Fibroblast of lung (primary cell): ENCODE data around the gene SEC14L6. TPM values are rescaled to one million over a fixed set of nuclear protein-coding genes. Genes with fewer than 3 reads are reported as not detected.

Experiments
- DNase-seq, 2 donors: peaks; one replicate each; pipeline versions ENCODE4 v3.0.0 to v3.0.0-alpha.2; 2010; ENCODE audit warnings: low read depth in 2 of 2
- H2AFZ ChIP-seq: 2 replicates; pipeline ENCODE4 v1.5.1; 2012; ENCODE audit warnings: low read length, control low read depth, inconsistent platforms
- H3K27ac ChIP-seq: 2 replicates; pipeline ENCODE4 v1.5.1; 2011; ENCODE audit warnings: low read length, control low read depth; ENCODE audit not compliant: insufficient read depth
- H3K27me3 ChIP-seq: 2 replicates; pipeline ENCODE4 v1.5.1; 2011; ENCODE audit warnings: mild to moderate bottlenecking, low read length; ENCODE audit not compliant: control insufficient read depth, insufficient read depth
- H3K36me3 ChIP-seq: 2 replicates; pipeline ENCODE4 v1.5.1; 2011; ENCODE audit warnings: low read length; ENCODE audit not compliant: control insufficient read depth, insufficient read depth
- H3K4me1 ChIP-seq: 2 replicates; pipeline ENCODE4 v1.5.1; 2011; ENCODE audit warnings: low read length; ENCODE audit not compliant: control insufficient read depth, insufficient read depth; ENCODE audit errors: extremely low read depth
- H3K4me2 ChIP-seq: 2 replicates; pipeline ENCODE4 v1.5.1; 2011; ENCODE audit warnings: low read length, control low read depth; ENCODE audit not compliant: insufficient read depth; ENCODE audit errors: extremely low read depth
- H3K4me3 ChIP-seq, 4 experiments: fragments of 200-600 bp in 1 of 4; sonication (generic) in 1 of 4; replicated peaks in 1 of 4; 2 replicates each; pipeline ENCODE4 v1.5.1; 2011 to 2016; ENCODE audit warnings: low read length in 4 of 4, low read depth in 3 of 4, mild to moderate bottlenecking in 3 of 4, control low read depth in 2 of 4, inconsistent platforms in 1 of 4, mixed read lengths in 1 of 4; ENCODE audit not compliant: insufficient read depth in 1 of 4; ENCODE audit errors: control extremely low read depth in 1 of 4
- H3K79me2 ChIP-seq: 2 replicates; pipeline ENCODE4 v1.5.1; 2012; ENCODE audit warnings: mild to moderate bottlenecking, low read length, inconsistent platforms; ENCODE audit not compliant: control insufficient read depth, insufficient read depth
- H3K9ac ChIP-seq: 2 replicates; pipeline ENCODE4 v1.5.1; 2011; ENCODE audit warnings: mild to moderate bottlenecking, low read length, control low read depth; ENCODE audit not compliant: insufficient read depth
- H3K9me3 ChIP-seq: 2 replicates; pipeline ENCODE4 v1.5.1; 2012; ENCODE audit warnings: low read depth, low read length; ENCODE audit not compliant: control insufficient read depth, insufficient read depth
- H4K20me1 ChIP-seq: 2 replicates; pipeline ENCODE4 v1.5.1; 2011; ENCODE audit warnings: low read length; ENCODE audit not compliant: control insufficient read depth, insufficient read depth; ENCODE audit errors: extremely low read depth
- CTCF ChIP-seq, 2 donors: IDR thresholded peaks in 1 of 2; conservative IDR thresholded peaks in 1 of 2; 1 replicate in 1 of 2; 2 replicates in 1 of 2; pipeline ENCODE4 v1.5.1; 2011 to 2012; ENCODE audit warnings: low read length in 2 of 2, control low read depth in 1 of 2, inconsistent platforms in 1 of 2, low read depth in 1 of 2, mild to moderate bottlenecking in 1 of 2
- EZH2 ChIP-seq: IDR thresholded peaks from 2 replicates; pipeline ENCODE4 v1.5.1; 2012; ENCODE audit warnings: low read length, control low read depth, mild to moderate bottlenecking; ENCODE audit errors: missing control alignments
- polyA plus RNA-seq, 2 donors: library from polyadenylated mRNA; depleted of rRNA in 1 of 2; stranded (reverse) in 1 of 2; unstranded in 1 of 2; fragments of >200 nt; gene quantifications; 2 replicates each; pipeline ENCODE4 v1.2.1, GENCODE V29; 2011 to 2012; ENCODE audit warnings: missing spikeins in 1 of 2
- total RNA-seq: library from RNA; depleted of rRNA; stranded (reverse); fragments of >200 nt; gene quantifications from 2 replicates; pipeline ENCODE4 v1.2.1, GENCODE V29; 2014

Gene SEC14L6
- total and polyA plus RNA-seq, 2 donors (not counting 1 experiment from before 2014, with no cell fraction given), result 0.12 to 0.66 TPM

DNA sequence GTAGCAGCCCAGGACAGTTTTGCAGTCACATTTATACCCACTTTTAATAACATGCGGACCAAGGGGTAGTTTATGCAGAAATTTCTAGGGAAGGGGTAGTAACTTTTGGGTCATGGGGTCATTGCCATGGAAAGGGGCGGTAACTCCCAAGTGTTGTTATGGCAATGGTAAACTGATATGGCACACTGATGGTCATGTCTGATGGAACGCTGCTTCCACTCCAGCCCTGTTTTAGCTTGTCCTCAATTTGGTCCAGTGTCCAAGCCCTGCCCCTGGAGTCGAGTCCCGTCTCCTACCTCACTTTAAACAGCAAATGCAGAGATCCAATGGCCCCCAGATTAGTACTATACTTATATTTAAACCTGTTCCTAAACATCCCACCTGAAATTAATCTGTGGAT is 29.8 kb downstream of the SEC14L6 start:
- Histone ChIP-seq H3K9ac (no peak overlapping the region), H3K4me3 (no peak overlapping the region), H3K9me3 (no peaks in the 10 kb centered on the region), H2AFZ (no peak overlapping the region), H3K27me3 (peaks cover 3% of the 10 kb centered on the region), H3K4me2 (no peak overlapping the region), H3K27ac (no peak overlapping the region), H3K79me2 (no peaks in the 10 kb centered on the region), H3K36me3 (no peaks in the 10 kb centered on the region), H3K4me1 (no peaks in the 10 kb centered on the region), H4K20me1 (no peaks in the 10 kb centered on the region)
- TF ChIP-seq CTCF (conservative IDR thresholded peaks at IDR 0.05 in 1 of 2, IDR thresholded peaks at IDR 0.05 in 1 of 2; ENCODE audit: low read depth in 1 of 2, low read length in 2 of 2), result no peak
- no peak for TF ChIP-seq EZH2
- DNase-seq, result no peak

DNA sequence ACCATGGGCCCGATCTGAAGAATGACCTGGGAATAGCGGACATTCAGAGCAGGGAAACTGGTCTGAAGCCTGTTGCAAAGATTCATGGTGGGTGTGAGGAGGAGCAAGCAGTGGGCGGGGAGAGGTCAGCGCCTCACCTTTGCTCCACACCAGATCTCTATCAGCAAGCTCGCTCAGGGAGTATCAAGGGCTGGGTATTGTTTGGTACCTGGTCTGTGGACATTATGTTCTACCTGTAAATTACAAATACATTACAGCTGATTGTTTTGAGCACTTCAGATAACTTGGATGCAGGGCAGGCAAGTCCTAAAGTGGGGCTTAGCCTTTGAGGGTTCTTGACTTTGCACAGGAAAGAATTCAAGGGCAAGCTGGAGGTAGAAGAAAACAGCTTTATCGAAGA is 30.3 kb downstream of the SEC14L6 start:
- no peaks in the 10 kb centered on the region for H3K9me3 ChIP-seq
- no peak for TF ChIP-seq EZH2
- TF ChIP-seq CTCF (conservative IDR thresholded peaks at IDR 0.05 in 1 of 2, IDR thresholded peaks at IDR 0.05 in 1 of 2; ENCODE audit: low read depth in 1 of 2, low read length in 2 of 2), result no peak
- H3K9ac ChIP-seq, result no peak overlapping the region
- no peak overlapping the region for H3K4me3 ChIP-seq
- no peak overlapping the region for H3K27ac ChIP-seq
- no peak overlapping the region for H2AFZ ChIP-seq
- no peaks in the 10 kb centered on the region for H3K79me2 ChIP-seq
- DNase-seq, result no peak
- no peak overlapping the region for H3K4me2 ChIP-seq
- no peaks in the 10 kb centered on the region for H3K4me1 ChIP-seq
- H3K36me3 ChIP-seq, result no peaks in the 10 kb centered on the region
- peaks cover 3% of the 10 kb centered on the region for H3K27me3 ChIP-seq
- no peaks in the 10 kb centered on the region for H4K20me1 ChIP-seq

DNA sequence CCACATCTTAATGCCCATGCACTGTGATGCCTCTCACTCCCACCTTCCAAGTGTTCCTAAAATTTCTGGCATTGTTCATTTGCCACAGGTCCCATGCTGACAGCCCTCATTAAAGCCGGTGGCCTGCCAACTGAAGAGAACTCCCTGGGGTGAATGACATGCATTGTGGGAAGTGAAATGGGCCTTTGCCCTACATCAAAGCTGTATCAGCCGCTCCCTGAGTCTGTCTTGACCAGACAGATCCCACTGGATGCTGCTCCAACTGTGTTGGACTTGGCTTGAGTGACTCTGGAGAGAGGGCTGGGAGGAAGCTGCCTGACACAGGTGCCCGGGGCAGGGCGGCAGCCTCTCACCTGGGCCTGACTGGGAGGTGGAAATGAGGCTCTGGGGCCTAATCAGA is 32.3 kb downstream of the SEC14L6 start:
- no peaks in the 10 kb centered on the region for H3K4me1 ChIP-seq
- TF ChIP-seq EZH2, result no peak
- no peak for TF ChIP-seq CTCF (conservative IDR thresholded peaks at IDR 0.05 in 1 of 2, IDR thresholded peaks at IDR 0.05 in 1 of 2; ENCODE audit: low read depth in 1 of 2, low read length in 2 of 2)
- H4K20me1 ChIP-seq, result no peaks in the 10 kb centered on the region
- no peaks in the 10 kb centered on the region for H3K36me3 ChIP-seq
- no peak overlapping the region for H2AFZ ChIP-seq
- no peak for DNase-seq
- H3K27me3 ChIP-seq, result peaks cover 4% of the 10 kb centered on the region
- no peak overlapping the region for H3K9ac ChIP-seq
- H3K27ac ChIP-seq, result no peak overlapping the region
- H3K79me2 ChIP-seq, result no peaks in the 10 kb centered on the region
- no peak overlapping the region for H3K4me3 ChIP-seq
- H3K9me3 ChIP-seq, result no peaks in the 10 kb centered on the region
- H3K4me2 ChIP-seq, result no peak overlapping the region
